HG03460 (cell line): ENCODE measurements around the gene LBX1.

Source experiments
- ATAC-seq: cut with Tn5 transposase; IDR thresholded peaks from one replicate; pipeline ENCODE4 v1.9.1; 2021; ENCODE audit not compliant: unreplicated experiment

Gene LBX1

DNA sequence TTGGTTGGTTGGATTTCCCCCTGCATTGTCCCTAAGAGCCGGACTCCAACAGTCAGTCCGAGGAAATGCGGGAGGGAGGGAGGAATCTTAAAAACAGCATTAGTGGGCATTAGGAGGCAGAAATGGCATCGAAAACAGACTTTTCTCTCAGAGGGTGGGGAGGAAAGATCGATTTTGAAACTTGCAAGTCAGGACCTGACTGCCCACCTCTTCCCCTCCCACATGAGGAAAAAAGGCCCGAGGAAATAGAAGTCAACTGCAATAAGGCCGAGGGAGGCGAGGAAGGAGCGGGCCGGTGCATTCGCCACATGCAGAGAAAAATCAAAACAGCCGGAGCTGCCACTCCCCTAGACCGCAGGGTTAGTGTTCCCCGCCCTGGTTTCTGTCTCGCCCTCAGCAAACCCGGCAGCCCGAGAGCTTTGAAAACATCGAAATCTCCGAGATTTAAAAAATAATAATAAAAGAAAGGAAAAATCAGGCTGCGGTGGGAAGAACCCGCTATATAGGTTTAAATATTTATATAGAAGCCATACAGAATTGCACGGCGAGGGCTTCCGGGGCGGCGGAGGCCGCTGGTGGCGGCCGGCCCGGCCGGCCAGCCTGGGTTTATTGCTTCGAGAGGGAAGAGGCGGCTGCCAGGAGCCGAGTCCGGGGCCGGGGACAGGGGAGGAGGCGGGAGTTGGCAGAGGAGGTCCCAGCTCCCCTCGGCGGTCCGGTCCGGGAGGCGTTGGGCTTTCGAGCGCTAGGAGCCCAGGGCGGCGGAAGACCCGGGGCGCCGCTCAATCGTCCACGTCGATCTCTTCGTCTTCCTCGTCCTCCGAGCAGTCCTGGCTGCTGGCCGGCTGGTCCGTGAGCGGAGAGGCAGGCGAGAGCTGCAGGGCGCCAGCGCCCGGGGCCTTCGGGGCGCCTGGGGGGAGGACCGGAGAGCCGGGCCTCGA, 2.5 kb downstream of the LBX1 start:
- no peak for ATAC-seq

DNA sequence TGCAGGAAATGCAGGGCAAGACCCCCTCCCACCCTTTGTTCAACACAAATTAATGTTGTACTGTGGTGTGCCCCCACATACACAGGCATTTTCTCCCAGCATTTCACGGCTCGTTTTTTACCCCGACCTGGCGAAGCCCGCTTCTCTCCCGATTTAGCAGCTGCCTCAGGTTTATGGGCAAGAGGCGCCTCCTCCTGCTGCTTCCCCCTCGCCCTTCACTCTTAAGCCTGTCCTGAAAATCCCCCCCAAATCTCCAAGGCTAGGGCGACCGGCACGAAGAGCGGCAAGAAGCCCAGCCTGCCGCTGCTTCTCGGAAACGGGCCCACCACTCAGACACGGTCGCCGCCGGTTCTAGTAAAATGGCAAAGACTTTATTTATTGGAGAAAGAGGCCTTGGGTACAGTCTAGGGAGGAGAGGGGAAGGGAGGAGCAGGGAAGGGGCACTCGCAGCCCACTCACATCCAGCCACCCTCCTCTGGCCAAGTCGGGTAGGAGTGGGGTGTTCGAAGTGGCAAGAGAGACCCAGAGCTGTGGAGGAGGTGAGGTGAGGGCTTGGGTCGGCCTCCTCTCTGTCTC, 3.3 kb downstream of the LBX1 start:
- ATAC-seq, result no peak

DNA sequence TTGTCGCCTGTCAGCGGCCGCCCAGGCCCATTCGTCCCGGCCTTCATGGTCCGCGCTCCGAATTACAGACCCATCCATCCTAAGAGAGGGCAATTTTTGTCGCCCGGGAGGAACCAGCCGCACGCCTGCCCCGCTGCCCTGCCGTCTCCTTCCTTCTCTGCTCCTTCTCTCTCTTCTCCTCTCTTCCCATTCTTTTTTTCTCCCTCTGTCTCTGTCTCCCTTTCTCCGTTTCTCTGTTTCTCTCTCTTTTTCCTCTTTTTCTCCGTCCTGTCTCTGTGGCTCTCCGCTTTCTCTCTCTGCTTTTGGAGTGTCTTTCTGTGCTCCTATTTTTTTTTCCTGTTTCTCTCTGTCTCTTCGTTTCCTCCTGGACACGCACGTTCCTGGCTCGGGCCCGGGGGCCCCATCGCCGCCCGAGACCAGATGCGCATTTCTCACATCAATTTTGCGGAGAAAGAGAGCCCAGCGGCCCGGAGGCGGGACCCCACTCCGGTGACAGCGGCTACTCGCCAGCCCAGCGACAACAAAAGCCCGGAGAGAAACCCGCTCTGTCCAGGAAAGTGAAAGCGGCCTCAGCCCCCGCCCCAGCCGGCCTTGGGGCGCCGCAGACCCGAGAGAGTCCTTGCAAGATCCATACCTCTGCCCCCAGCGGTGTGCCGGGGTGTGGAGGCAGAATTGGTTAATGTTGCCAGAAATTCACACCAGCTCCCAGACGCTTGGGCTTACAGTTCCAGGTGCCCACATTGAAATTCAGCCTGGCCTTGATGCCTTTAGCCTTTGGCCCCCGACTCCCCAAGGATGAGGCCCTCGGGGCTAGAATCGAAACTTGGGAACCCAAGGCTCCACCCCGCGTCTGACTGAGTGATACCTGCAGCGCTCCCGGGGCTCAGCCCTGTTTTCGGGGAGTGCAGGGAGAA, 4.1 kb downstream of the LBX1 start:
- ATAC-seq, result no peak

DNA sequence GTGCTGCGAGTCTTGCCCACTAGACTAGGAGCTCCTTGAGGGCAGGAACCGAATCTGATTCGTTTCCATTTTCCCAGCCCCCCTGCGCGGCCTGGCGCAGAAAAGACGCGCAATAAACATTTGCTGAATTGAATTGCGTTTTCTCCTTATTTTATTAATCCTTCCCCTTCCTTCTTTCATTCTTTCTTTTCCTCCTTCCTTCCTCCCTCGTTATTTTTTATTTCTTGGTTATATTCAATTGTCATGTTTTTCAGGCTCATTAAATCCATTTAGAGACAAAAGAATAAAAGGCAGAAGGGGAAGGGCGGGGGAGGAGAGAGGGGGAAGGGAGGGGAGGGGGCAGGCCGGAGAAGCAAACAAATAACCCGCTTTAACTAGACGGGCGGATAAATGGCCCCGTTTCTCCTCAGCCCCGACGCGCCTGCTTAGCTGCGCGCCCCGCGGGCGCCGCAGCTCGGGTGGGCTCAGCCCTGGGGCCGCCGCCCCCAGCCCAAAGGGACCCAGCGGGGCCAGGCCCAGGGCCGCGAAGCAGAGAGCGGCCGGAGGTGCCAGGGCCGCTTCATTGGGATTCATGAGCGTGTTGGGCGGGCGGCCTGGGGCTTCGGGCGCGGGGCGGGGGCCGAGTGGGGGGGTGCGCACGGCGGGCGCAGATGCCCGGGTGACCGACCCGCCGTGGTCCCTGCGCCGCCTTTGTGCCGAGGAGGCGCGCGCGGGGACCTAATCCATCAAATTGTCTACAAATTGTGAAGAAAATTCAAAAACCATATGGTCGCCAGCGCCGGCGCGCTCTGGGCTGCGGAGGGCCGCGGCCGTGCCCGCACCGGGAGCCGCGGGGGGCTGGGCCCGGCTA, 5.0 kb downstream of the LBX1 start:
- no peak for ATAC-seq

DNA sequence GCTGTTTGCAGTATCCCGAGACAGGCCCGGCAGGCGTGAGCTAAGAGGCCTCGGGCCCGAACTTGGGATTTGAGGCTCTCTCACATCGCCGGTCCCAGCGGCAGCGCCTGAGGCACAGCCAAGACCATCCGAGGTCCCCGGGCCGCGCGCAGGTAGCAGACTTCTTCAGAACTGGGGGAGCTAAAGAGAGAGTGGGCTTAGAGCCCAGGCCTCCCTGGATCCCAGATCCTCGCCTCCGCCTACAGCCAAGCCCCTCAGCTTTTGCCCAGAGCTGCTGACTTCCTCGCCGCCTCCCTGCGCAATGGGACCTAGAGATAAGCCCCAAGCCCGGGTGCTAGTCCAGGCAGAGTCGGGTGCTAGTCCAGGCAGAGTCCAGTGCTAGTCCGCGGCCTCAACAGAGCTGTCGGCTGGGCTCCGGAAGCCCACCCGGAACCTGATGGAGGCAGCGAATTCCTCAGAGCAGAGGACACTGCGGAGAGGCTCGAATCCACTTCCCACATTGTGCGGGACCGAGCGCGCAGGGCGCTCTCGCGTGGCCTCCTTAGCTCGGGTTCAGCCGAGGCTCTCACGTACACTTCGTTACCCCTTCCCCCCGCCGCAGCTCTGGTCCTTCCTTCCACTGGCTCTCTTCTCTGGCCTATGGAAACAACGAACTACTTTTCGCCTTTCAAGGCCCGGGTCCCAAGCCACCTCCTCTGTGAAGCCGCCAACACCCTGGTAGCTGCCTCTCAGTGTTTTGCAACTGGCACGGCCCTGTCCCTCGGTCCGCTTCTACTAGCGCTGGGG, 5.8 kb downstream of the LBX1 start:
- no peak for ATAC-seq

DNA sequence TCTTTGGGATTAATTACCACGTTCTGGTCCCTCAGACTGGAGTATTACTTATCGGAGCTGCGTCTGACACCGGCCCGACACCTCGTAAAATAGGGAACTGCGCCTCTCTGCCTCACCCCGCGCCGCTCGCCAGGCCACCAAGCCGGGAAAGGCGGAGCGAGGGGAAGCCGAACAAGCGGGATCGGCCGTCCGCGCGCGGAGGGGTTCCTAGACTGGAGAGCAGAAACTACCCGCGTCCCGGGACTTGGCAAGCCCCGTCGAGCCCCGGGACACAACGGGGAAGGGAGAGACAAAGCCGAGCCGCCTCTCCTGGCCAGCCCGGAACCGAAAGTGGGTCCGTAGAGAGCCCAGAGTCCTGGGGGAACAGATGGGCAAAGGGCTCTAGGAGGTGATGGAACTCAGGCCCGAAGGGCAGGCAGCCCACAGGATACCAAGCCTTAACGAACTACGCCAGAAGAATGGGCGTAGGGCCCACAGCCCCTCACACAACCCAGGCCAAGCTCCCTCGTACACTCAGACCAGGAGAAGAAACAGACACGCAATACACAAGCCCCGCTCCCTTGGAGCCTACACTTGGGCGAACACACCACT, 6.5 kb downstream of the LBX1 start:
- no peak for ATAC-seq

DNA sequence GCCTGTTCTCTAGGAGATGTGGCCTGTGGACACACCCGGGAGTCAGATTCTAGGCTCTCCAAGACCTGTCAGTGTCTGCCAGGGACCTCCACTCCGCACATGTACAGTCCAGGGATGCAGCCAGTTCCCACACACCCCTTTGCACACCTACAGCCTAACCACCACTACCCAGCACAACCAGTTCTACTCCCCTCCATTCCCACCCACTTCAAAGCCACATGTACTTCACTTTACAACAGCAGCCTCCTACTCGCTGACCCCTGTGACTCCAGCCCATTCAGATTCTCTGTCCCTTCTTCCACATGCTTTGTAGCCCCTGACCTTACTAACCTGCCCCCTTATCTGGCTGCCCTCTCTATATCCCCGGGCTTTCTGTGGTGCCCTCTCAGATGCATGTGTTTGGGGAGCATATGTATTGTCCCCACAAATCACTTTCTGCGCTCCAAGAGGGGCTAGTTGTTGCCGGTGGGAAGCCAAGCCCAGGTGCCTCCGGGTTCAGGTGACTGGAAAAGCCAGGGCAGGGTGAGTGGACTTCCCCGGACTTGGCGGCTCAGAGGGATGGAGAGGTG, 7.2 kb downstream of the LBX1 start:
- no peak for ATAC-seq

DNA sequence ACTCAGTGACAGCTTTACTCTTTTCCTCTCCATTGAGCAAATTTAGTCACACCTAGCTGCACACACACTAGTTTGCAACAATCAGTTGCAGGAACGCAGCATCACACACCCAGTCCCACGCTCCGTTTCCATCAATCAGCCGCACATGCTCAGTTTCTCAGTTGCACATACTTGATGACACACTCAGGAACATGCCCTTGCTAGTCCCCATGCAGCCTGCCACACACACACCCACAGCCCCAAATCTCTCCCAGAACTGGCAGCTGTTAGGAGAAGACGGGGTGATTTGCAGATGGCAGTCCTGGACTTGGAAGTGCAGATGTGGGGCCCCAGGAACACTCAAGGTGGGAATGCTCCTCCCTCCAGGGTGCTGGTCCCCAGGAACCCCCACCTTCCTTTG, 7.7 kb downstream of the LBX1 start:
- ATAC-seq, result no peak

DNA sequence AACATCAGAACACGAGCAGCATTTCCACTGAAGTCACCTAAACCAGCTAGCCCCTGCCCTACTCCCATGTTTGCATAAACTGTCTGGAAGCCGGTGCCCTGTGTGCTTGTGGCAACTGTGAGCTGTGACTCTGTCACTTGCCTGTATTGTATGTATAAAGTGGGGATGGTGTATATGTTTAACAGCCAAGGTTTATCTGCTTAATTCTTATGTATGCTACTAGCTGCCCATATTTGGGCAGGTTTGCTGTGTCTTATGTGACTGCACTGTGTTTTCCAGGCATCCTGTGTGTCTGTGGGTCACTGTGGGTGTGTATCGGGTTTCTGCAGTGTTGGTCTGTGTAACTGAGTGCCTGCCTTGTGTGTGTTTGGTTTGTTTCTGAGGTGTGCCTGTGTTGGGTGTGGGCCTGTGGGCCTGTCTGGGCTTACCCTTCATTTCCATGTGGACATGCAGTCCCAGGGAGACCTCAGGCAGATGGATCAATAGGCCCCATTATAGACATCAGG, 9.3 kb downstream of the LBX1 start:
- ATAC-seq, result no peak

DNA sequence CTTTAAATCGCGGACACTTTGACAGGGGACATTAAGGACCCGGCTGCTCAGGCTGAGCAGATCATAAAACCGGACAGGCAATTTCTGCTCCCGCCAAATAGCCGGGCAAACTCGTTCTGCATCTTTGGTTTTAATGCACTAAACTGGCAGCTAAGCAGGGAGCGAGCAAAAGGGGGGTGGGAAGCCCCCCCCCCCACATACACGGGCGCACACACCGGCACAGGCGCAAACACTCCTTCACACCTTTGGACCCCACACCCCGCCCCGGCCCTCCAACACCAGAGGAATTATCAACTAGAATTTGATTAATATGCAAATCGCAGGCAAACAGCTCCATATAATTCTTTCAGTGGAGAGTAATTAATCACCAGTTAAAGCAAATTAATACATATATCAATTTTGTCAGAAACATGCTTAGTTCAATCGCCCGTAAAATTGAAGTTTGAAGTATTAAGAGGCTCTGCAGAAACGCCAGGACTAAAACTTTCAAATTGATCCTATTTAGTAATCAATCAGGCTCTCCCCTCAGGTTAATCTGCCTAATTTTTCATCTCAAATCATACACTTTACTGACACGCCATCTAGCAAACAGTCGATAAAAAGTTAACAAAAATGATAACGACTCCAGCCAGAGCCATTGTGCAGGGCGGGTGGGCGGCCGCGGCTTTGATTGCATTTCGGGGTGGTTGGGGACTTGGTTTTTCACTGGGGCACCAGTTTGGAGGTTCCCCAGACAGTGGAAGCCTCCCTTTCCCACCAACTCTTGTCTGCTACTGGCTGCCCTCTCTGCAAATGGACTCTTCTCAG, 9.9 kb downstream of the LBX1 start:
- ATAC-seq, result no peak

DNA sequence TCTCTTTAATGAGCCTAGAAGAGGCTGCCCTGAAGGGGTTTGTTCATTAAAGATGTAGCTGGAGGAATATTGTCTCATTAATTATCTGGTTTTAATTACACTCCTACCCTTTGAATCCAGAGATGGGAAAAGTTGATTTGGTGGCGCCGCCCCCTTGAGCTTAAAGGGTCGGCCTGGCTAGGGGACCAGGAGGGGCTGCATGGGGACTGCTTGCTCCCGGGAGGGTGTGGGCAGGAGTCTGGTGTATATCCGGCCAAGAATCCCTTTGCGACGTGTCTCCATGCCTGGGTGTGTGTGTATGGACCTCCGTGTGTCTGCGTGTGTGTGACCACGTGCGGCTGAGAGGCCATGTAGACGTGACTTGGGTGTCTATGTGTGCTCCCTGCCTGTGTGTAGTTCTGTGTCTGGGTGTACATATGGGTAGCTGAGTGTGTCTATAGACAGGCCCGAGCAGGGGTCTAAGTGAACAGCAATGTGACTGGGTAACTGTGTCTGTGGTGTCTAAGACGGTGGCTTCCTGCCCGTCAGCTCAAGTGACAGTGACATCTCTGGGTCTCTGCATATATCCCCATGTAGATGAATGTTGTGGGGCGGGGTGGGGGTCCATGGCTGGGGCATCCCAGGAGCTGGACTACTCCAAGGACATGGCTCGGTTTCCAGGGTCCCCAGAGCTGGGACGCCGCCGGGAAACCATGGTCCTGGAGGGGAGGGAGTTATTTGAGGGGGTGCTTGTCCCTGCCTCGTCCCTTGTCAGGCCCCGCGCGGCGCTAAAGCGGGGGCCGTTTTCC, 10.7 kb downstream of the LBX1 start:
- no peak for ATAC-seq

DNA sequence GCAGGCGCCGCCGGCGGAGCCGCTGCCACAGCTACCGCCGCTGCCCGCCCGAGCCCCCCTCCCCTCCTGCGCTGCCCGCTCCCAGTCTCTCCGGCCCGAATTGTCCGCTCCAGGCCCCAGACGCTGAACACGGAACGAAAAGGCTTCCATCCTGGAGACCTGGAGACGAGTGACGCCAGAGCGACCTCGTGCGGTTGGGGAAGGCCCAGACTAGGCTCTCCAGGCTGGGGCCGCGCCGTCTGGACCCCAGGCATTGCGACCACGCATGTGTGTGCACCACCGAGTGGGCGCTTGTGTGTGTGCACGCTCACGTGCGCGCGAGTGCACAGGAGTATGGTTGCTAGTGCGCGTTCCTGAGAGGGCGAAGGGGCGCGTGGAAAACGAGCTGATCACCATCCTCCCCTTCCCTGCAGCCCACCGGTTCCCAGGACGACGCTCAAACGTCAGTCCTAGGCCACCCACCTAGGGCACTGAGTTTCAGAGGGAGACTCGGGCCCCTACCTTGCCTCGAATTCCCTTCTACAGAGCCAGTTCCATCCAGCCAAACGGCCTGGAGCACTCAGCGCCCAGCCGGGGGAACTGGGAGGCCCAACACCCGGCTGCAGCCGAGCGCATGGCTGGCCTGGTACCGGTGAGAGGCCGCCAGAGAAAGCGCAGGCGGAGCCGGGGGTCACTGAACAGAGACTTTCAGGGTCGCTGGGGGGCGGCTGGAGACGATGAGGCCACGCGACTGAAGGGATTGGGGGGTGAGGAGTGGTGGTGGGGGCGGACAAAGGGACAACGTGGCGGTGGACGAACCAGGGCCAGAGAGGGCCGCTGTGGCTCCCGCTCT, 11.6 kb downstream of the LBX1 start:
- ATAC-seq, result no peak

DNA sequence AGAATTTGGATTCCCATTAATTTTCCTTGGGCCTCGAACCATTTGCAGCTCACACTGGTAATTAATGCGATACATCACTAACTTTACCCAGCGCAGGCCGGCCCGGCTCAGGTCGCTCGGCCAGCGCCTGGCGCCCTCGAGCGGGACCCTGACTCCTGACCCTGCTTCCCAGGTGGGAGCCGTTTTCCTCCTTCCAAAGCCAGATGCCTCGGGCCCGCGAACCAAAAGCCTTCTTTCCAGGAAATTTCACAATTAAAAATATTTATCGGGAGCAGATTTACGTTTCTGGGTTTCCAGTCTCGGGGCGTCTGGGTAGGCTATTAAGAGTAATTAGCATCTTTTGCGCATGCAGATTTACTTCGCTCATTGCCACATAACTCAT, 12.2 kb downstream of the LBX1 start:
- no peak for ATAC-seq

DNA sequence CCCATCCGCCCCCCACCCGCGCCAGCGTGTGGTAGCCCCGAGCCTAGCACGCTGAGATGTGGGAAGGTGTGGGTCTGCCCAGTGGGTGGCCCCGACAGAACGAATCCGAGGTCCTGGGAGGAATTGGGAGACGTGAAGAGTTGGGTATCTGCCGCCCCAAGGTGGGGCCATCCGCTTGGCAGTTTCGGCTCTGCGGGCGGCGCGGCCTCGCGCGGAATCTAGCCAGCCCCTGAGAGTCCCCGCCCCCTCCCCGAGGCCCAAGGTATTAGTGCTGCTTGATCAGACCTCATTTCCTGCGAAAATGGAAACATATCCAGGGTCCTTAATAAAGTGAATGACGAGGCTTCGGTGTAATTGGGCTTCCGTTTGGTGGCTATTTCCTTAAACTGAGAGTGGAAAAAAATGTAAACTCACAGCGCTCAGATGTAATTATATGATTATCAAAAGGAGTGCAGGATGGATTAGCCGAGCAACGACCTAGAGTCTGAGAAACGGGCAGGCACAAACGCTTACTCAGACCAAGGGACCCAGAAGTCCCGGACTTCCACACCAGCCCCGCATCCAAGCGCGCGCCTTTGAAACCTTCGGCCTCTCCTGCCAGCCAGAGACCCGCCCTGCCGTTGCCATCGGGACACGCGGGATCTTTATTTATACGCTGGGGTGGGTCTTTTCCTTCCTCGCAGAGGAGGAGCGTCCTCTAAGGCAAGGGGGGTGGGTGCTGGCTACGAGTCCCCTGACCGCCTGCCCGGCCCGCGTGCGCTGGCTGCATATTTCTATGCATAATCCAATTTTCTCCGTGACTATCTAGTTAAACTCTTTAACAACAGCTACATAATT, 12.8 kb downstream of the LBX1 start:
- no peak for ATAC-seq

DNA sequence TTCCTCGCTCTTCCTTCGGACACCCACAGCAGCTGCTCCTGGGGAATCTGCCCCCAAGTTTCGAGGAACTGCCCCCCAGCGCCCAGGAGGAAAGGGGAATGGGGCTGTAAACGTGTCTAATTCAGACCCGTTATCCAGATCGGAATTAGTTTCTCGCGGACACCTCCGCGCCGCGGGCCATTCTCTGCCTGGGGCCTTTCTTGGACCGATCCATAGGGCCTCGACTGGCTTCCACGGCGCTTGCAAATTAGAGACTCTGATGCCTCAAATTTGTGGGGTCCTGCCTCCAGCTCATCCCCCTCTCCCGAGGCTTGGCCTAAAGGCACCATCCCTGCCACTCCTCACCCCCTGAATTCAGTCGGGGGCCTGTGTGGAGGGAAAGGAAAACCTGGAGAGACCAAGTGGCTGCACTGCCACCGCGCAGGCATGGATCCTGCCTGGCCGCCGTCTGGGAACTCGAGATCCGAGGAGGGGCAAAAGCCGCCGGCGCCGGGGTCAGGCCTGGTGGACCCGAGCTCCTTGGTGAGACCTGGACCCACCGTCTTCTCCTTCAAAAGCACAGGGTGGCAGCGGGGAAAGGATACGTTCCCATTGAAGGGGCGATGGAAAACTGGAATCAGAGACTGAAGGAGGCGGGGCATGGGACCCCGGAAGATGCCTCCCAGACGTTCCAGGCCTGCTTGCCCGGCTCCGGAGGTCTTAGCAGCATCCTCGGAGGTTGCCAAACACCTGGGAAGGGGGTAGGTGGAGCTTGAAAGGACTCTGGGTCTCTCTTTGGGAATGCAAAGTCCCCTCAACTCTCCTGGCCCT, 13.7 kb downstream of the LBX1 start:
- ATAC-seq, result no peak
